Cardiac fibroblast (primary cell): ENCODE results near the gene WDR47.
"Not testable (repeated sequence)": the region's sequence is repeated elsewhere in the genome, so short reads cannot be mapped to it uniquely, and the experiment has no call there.

Experiments
- DNase-seq, 2 donors: peaks; one replicate each; pipeline versions ENCODE4 v3.0.0 to v3.0.0-alpha.2; 2010; ENCODE audit warnings: low read depth in 2 of 2
- H3K4me3 ChIP-seq, 2 donors: replicated peaks in 1 of 2; 1 replicate in 1 of 2; 2 replicates in 1 of 2; pipeline ENCODE4 v1.5.1; 2011; ENCODE audit warnings: low read depth in 2 of 2, low read length in 2 of 2, mild to moderate bottlenecking in 2 of 2, moderate library complexity in 1 of 2
- CTCF ChIP-seq: IDR thresholded peaks from one replicate; pipeline ENCODE4 v1.5.1; 2011; ENCODE audit warnings: low read depth, mild to moderate bottlenecking, low read length, inconsistent platforms

The WDR47 gene

GRCh38 chr1:109040627-109040988 is 1.3 kb downstream of the WDR47 start:
- peak in 1 of 2 donors; percentile 17 for DNase-seq
- H3K4me3 ChIP-seq, result peak overlapping the region; percentile 94 to 98
- no peak for TF ChIP-seq CTCF

- H3K4me3 ChIP-seq, result no peak overlapping the region
- TF ChIP-seq CTCF, result no peak
- no peak for DNase-seq
Observed at GRCh38 chr1:109034382-109034781, 7.5 kb downstream of the WDR47 start.

- DNase-seq, H3K4me3 ChIP-seq: not testable (repeated sequence)
Observed at GRCh38 chr1:109029493-109029892, 12.4 kb downstream of the WDR47 start.

- TF ChIP-seq CTCF, result peak; percentile 10
- DNase-seq, result peak in 1 of 2 donors; percentile 3
- no peak overlapping the region for H3K4me3 ChIP-seq
Observed at GRCh38 chr1:109027841-109028240, 14.1 kb downstream of the WDR47 start.

- no peak overlapping the region for H3K4me3 ChIP-seq
- DNase-seq, result peak in 1 of 2 donors; percentile 8
- TF ChIP-seq CTCF, result no peak
Observed at GRCh38 chr1:109025694-109026093, 16.2 kb downstream of the WDR47 start.

- no peak for TF ChIP-seq CTCF
- no peak for DNase-seq
- no peak overlapping the region for H3K4me3 ChIP-seq
Observed at GRCh38 chr1:109024646-109025045, 17.3 kb downstream of the WDR47 start.

- TF ChIP-seq CTCF, result no peak
- DNase-seq, result no peak
- no peak overlapping the region for H3K4me3 ChIP-seq
Observed at GRCh38 chr1:109020693-109021257, 21.1 kb downstream of the WDR47 start.

- not testable (repeated sequence) for DNase-seq, H3K4me3 ChIP-seq
Observed at GRCh38 chr1:109017719-109018118, 24.2 kb downstream of the WDR47 start.
